ES-I3 (cell line): ENCODE measurements around the gene N4BP3.
A peak's percentile ranks its signal among the peaks of the same experiment; 100 is the strongest.

Source experiments
- H3K36me3 ChIP-seq: 2 replicates; pipeline ENCODE4 v1.6.1; 2013; ENCODE audit warnings: mild to moderate bottlenecking, low read length, control low read depth, moderate library complexity; ENCODE audit not compliant: insufficient read depth
- H3K4me1 ChIP-seq: 2 replicates; pipeline ENCODE4 v1.6.1; 2013; ENCODE audit warnings: mild to moderate bottlenecking, control low read depth, low read length; ENCODE audit not compliant: insufficient read depth
- H3K9ac ChIP-seq: 2 replicates; pipeline ENCODE4 v1.6.1; 2013; ENCODE audit warnings: low read depth, mild to moderate bottlenecking, low read length, moderate library complexity
- H3K9me3 ChIP-seq: 2 replicates; pipeline ENCODE4 v1.6.1; 2013; ENCODE audit warnings: mild to moderate bottlenecking, low read length, moderate library complexity; ENCODE audit not compliant: control insufficient read depth, insufficient read depth

N4BP3 gene

GRCh38 chr5:178110511-178110910 lies 2.8 kb upstream of the N4BP3 start:
- Histone ChIP-seq H3K4me1 (peaks cover 5% of the 10 kb centered on the region; the same call in 1 of the 2 replicates), H3K36me3 (no peaks in the 10 kb centered on the region), H3K9ac (no peak overlapping the region), H3K9me3 (no peaks in the 10 kb centered on the region)

DNA sequence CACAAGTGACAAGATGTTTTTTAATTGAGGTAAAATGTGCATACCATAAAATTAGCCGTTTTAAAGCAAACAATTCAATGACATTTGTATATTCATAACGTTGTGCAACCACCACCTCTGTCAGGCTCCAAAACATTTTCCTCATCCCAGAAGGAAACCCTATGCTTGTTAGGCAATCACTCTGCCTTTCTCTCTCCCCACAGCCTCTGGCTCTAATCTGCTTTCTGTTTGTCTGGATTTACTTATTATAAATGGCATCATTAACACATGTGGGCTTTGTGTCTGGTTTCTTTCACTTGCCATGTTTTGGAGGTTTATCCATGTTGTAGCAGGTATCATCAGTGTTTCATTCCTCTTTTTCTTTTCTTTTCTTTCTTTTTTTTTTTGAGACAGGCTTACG lies 1.4 kb upstream of the N4BP3 start:
- Histone ChIP-seq H3K36me3 (no peaks in the 10 kb centered on the region), H3K9me3 (no peaks in the 10 kb centered on the region), H3K9ac (no peak overlapping the region), H3K4me1 (peaks cover 18% of the 10 kb centered on the region)

GRCh38 chr5:178112545-178112944 lies 787 bp upstream of the N4BP3 start:
- H3K36me3 ChIP-seq: no peaks in the 10 kb centered on the region
- peaks cover 24% of the 10 kb centered on the region for H3K4me1 ChIP-seq
- no peaks in the 10 kb centered on the region for H3K9me3 ChIP-seq
- peak overlapping the region; percentile 46 for H3K9ac ChIP-seq

DNA sequence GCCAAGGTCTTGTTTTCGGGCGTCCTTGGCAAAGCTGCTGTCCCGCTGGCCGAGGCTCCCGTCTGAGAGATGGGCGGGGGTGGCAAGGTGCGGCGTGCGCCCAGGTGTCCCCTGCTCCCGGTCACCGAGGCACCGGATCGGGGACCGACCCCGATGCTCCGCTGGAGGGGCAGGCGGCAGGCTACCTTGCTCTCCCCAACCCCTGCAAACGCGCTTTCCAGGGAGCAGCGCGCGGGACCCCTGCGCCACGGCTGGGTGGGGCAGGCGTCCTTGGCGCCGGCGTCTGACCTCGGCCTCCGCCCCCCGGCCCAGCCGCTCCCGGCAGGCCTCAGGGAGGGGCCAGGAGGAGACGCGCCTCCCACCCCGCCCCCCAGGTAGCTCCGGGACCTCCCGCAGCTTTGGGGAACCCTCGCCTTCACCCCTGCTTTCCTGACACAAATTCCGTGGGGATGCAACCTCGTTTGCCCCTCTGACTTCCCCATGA lies 551 bp downstream of the N4BP3 start:
- no peaks in the 10 kb centered on the region for H3K9me3 ChIP-seq
- H3K36me3 ChIP-seq: no peaks in the 10 kb centered on the region
- H3K4me1 ChIP-seq: peaks cover 28% of the 10 kb centered on the region
- peak overlapping the region; percentile 60 for H3K9ac ChIP-seq

GRCh38 chr5:178114325-178115135 lies 1.2 kb downstream of the N4BP3 start:
- peak overlapping the region; percentile 60 for H3K9ac ChIP-seq
- peaks cover 28% of the 10 kb centered on the region for H3K4me1 ChIP-seq

DNA sequence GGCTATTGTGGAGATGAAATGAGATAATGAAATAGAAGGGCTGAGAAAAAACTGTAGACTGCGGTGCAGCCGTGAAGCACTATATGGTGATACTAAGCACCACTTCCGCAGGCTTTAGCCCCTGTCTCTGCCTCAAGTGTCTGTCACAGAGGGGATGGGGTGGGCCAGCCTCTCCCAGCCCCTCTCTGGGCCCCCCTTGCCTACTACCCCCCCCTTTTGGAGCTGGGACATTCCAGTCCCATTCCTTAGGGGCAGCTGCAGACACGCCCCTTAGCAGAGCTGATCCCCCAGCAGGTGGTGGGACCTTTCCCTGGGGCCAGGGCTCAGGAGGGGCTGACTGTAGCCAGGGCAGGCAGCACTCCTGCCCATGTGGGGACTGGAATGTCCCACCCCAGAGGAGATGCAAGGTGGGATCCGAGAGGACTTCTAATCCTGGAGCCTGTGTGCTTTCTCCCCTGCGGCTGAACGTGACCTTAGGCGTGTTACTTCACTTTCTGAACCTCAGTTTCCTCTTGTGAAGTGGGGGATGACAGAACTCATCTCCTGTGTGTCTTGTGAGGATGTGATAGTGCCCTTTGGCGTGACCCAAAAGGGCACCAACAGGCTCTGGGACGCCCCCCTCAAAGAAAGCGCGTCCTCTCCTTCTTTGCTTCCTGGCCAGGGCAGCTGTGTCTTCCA lies 1.9 kb downstream of the N4BP3 start:
- Histone ChIP-seq H3K4me1 (peaks cover 28% of the 10 kb centered on the region), H3K36me3 (no peaks in the 10 kb centered on the region), H3K9me3 (no peaks in the 10 kb centered on the region), H3K9ac (peak overlapping the region; percentile 60)

More at GRCh38 chr5:178114325-178115135, 1.2 kb downstream of the N4BP3 start:
- no peaks in the 10 kb centered on the region for H3K36me3 ChIP-seq
- no peaks in the 10 kb centered on the region for H3K9me3 ChIP-seq

GRCh38 chr5:178115814-178116142 lies 2.4 kb downstream of the N4BP3 start:
- peaks cover 28% of the 10 kb centered on the region for H3K4me1 ChIP-seq
- H3K9me3 ChIP-seq: no peaks in the 10 kb centered on the region
- no peaks in the 10 kb centered on the region for H3K36me3 ChIP-seq
- H3K9ac ChIP-seq: peak overlapping the region; percentile 60

DNA sequence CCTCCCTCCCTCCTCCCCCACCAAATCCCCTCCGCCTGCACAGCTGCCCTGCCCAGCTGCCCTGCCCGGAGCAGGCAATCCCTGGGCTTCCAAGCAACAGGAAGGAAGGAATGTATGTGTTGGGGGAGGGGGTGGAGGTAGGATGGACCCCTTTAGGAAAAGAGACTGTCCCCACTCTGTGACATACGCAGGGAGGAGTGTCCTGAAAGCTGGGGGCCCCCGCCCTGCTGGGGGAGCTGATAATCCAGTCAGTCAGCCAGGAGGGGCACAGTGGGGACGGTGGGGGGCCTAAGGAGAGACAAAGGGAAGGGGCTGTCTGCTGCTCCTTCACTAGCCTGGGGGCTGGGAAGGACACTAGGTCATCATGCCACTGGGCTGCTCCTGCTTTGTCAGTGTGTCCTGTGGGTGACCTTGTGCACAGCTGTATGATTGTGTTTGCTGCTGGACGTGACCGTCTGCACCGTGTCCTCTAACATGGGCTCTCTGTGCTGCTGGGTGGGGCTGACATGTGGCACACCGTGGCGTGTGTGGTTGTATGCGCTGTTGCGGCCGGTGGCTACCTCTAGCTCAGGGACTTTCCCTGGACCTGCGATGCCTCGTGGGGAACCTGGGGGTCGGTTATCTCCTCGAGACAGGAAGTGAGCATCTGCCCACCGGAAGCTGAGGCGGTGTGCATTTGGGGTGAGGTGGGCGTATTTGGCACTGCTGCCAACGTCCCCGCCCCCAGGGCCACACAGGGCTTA lies 3.0 kb downstream of the N4BP3 start:
- Histone ChIP-seq H3K9me3 (no peaks in the 10 kb centered on the region), H3K36me3 (no peaks in the 10 kb centered on the region; the same call in 1 of the 2 replicates), H3K9ac (peak overlapping the region; percentile 60), H3K4me1 (peaks cover 28% of the 10 kb centered on the region)

DNA sequence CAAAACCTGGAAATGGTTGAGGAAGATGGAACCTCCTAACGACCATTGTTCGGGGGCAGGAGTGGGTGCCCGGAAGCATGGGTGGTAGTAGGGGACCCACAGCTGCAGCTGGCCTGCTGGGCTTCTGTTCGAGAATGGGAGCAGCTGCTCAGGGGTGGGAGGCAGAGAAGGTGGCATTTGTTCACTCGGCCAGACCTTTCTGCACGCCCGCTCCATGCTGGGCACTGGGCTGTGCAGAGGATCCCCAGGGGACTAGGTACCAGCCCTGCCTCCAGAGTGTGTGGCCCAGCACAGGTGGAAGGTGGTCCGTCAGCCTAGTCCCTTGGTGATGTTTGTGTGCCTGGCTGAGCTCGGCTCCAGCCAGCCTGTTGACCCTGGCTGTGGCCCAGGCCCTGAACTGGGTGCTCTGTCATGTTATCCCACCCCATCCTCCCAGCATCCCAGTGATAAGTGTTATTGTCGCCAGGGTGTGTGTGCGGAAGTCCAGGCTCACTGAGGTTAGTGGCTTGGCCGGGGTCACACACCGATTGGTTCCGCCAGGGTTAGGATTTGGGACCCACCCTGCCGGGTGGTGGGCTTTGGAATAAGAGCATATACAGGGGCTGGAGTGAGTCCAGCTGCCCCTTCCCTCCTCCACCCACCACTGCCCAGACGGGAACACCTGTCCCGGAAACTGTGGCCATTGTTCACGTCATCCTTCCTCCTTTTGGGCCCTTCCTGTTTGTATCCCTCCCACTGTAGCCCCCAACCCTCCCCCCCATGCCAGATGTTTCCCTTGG lies 4.8 kb downstream of the N4BP3 start:
- Histone ChIP-seq H3K9me3 (no peaks in the 10 kb centered on the region), H3K4me1 (peaks cover 28% of the 10 kb centered on the region), H3K9ac (no peak overlapping the region), H3K36me3 (peaks cover 3% of the 10 kb centered on the region; the same call in 1 of the 2 replicates)

DNA sequence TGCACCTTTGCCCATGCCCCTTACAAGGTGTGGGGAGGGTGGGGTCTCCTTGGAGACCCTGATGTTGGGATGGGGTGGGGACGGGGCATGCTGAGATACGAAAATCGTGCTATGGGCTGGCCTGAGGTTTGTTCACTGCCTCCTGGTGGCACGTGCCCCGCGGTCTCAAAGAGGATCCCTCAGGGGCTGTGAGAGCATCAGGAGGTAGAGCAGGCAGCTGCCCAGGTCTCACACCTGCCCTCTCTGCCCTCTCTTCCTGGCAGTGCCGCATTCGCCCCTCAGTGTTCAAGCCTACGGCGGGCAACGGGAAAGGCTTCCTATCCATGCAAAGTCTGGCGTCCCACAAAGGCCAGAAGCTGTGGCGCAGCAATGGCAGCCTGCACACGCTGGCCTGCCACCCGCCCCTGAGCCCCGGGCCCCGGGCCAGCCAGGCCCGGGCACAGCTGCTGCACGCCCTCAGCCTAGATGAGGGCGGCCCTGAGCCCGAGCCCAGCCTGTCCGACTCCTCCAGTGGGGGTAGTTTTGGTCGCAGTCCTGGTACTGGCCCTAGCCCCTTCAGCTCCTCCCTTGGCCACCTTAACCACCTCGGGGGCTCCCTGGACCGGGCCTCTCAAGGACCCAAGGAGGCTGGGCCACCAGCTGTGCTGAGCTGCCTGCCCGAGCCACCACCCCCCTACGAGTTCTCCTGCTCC lies 6.7 kb downstream of the N4BP3 start:
- Histone ChIP-seq H3K4me1 (peaks cover 34% of the 10 kb centered on the region), H3K36me3 (peaks cover 3% of the 10 kb centered on the region; the same call in 1 of the 2 replicates), H3K9me3 (no peaks in the 10 kb centered on the region), H3K9ac (no peak overlapping the region)

GRCh38 chr5:178120607-178121357 lies 7.5 kb downstream of the N4BP3 start:
- peaks cover 3% of the 10 kb centered on the region; the same call in 1 of the 2 replicates for H3K36me3 ChIP-seq
- no peak overlapping the region for H3K9ac ChIP-seq
- no peaks in the 10 kb centered on the region for H3K9me3 ChIP-seq
- peaks cover 37% of the 10 kb centered on the region for H3K4me1 ChIP-seq

DNA sequence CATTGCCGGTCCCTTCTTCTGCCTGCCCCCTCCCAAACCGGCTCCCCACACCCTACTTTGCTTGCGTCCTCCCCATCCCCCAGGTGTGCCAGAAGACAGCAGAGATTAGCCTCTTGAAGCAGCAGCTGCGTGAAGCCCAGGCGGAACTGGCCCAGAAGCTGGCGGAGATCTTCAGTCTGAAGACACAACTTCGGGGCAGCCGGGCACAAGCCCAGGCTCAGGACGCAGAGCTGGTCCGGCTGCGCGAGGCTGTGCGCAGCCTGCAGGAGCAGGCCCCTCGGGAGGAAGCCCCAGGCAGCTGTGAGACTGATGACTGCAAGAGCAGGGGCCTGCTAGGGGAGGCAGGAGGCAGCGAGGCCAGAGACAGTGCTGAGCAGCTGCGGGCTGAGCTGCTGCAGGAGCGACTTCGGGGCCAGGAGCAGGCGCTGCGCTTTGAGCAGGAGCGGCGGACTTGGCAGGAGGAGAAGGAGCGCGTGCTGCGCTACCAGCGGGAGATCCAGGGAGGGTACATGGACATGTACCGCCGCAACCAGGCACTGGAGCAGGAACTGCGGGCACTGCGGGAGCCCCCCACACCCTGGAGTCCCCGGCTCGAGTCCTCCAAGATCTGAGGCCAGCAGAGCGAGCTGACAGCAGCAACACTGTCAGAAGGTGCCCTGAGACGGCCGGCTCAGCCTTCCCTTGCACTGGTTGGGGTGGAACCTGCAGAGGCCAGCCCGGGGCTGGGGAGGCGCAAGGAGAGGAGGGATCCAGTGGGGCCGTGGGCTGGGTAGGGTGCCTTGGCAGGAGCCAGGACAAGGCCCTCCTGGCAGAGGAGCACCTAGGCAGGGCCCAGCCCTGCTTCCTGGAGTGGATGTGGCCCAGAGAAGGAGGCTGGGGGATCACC lies 8.3 kb downstream of the N4BP3 start:
- no peaks in the 10 kb centered on the region for H3K9me3 ChIP-seq
- peaks cover 3% of the 10 kb centered on the region; the same call in 1 of the 2 replicates for H3K36me3 ChIP-seq
- peaks cover 32% of the 10 kb centered on the region for H3K4me1 ChIP-seq
- H3K9ac ChIP-seq: no peak overlapping the region
